ENCODE data around the gene ASIC1. TPM values are rescaled to one million over a fixed set of nuclear protein-coding genes. Genes with fewer than 3 reads are reported as not detected.

Gene ASIC1
- total RNA-seq, 2 donors from 2014 or later = 0.24 to 1.4 TPM

- no peak overlapping the region for H3K4me3 ChIP-seq
- no peaks in the 10 kb centered on the region for H3K9me3 ChIP-seq
- H3K27ac ChIP-seq = no peak overlapping the region
- H3K36me3 ChIP-seq = no peaks in the 10 kb centered on the region
- TF ChIP-seq CTCF (IDR thresholded peaks at IDR 0.05) = no peak
- no peaks in the 10 kb centered on the region for H3K27me3 ChIP-seq
- peaks cover 0 to 26% of the 10 kb centered on the region in 2 donors for H3K4me1 ChIP-seq
- DNase-seq (ENCODE audit: low spot score) = no peak
Observed at GRCh38 chr12:50059440-50060119, 2.2 kb downstream of the ASIC1 start.

- no peak for TF ChIP-seq CTCF (IDR thresholded peaks at IDR 0.05)
- no peaks in the 10 kb centered on the region for H3K27me3 ChIP-seq
- no peaks in the 10 kb centered on the region for H3K36me3 ChIP-seq
- H3K4me3 ChIP-seq = no peak overlapping the region
- no peak for DNase-seq (ENCODE audit: low spot score)
- H3K4me1 ChIP-seq = peaks cover 0 to 26% of the 10 kb centered on the region in 2 donors
- no peak overlapping the region for H3K27ac ChIP-seq
- no peaks in the 10 kb centered on the region for H3K9me3 ChIP-seq
Observed at GRCh38 chr12:50060120-50060468, 2.7 kb downstream of the ASIC1 start.

GRCh38 chr12:50061171-50061570, 3.8 kb downstream of the ASIC1 start:
- DNase-seq (ENCODE audit: low spot score) = no peak
- H3K36me3 ChIP-seq = no peaks in the 10 kb centered on the region
- no peaks in the 10 kb centered on the region for H3K27me3 ChIP-seq
- H3K4me3 ChIP-seq = no peak overlapping the region
- no peak overlapping the region for H3K27ac ChIP-seq
- peaks cover 0 to 20% of the 10 kb centered on the region in 2 donors for H3K4me1 ChIP-seq
- no peaks in the 10 kb centered on the region for H3K9me3 ChIP-seq
- TF ChIP-seq CTCF (IDR thresholded peaks at IDR 0.05) = no peak

GRCh38 chr12:50061946-50062686, 4.7 kb downstream of the ASIC1 start:
- Histone ChIP-seq H3K9me3 (no peaks in the 10 kb centered on the region), H3K36me3 (no peaks in the 10 kb centered on the region)
- DNase-seq (ENCODE audit: low spot score) = no peak

GRCh38 chr12:50062728-50063460, 5.5 kb downstream of the ASIC1 start:
- no peak for TF ChIP-seq CTCF (IDR thresholded peaks at IDR 0.05)
- Histone ChIP-seq H3K4me3 (no peak overlapping the region), H3K27me3 (no peaks in the 10 kb centered on the region), H3K9me3 (no peaks in the 10 kb centered on the region), H3K27ac (no peak overlapping the region), H3K4me1 (peaks cover 0 to 18% of the 10 kb centered on the region in 2 donors), H3K36me3 (no peaks in the 10 kb centered on the region)
- DNase-seq (ENCODE audit: low spot score) = no peak

More at GRCh38 chr12:50061946-50062686, 4.7 kb downstream of the ASIC1 start:
- H3K27me3 ChIP-seq = no peaks in the 10 kb centered on the region
- TF ChIP-seq CTCF (IDR thresholded peaks at IDR 0.05) = no peak
- H3K4me1 ChIP-seq = peaks cover 0 to 20% of the 10 kb centered on the region in 2 donors
- no peak overlapping the region for H3K4me3 ChIP-seq
- no peak overlapping the region for H3K27ac ChIP-seq
